GM20431 (cell line): ENCODE results near the gene BFSP2.
"Not testable (repeated sequence)": the region's sequence is repeated elsewhere in the genome, so short reads cannot be mapped to it uniquely, and the experiment has no call there.

Experiments
- in situ Hi-C: fragments of 300-500 bp; cut with MseI, MboI; formaldehyde crosslinking; loops from one replicate; pipeline ENCODE4 v1.15.0; 2020; ENCODE audit warnings: low sequenced_read_pairs; ENCODE audit not compliant: unreplicated experiment

BFSP2 gene

GRCh38 chr3:133494469-133494868 lies 94.6 kb downstream of the BFSP2 start:
- in situ Hi-C loops: no loop called here

GRCh38 chr3:133502542-133502941 lies 102.7 kb downstream of the BFSP2 start:
- in situ Hi-C loops: not testable (repeated sequence)

GRCh38 chr3:133503409-133503808 lies 103.6 kb downstream of the BFSP2 start:
- in situ Hi-C loops: no loop called here

- in situ Hi-C loops: no loop called here
These were observed 104.9 kb downstream of the BFSP2 start for GRCh38 chr3:133504736-133505135.

- in situ Hi-C loops: no loop called here
These were observed 106.0 kb downstream of the BFSP2 start for GRCh38 chr3:133505813-133506212.

GRCh38 chr3:133506215-133506901 lies 106.5 kb downstream of the BFSP2 start:
- in situ Hi-C loops: no loop called here

GRCh38 chr3:133509488-133509887 lies 109.6 kb downstream of the BFSP2 start:
- in situ Hi-C loops: no loop called here

GRCh38 chr3:133512416-133513089 lies 112.7 kb downstream of the BFSP2 start:
- in situ Hi-C loops: no loop called here

GRCh38 chr3:133514418-133514817 lies 114.6 kb downstream of the BFSP2 start:
- in situ Hi-C loops: no loop called here

GRCh38 chr3:133515127-133515526 lies 115.3 kb downstream of the BFSP2 start:
- in situ Hi-C loops: no loop called here

- in situ Hi-C loops: no loop called here
These were observed 120.4 kb downstream of the BFSP2 start for GRCh38 chr3:133520286-133520685.

- in situ Hi-C loops: not testable (repeated sequence)
These were observed 121.1 kb downstream of the BFSP2 start for GRCh38 chr3:133520938-133521337.

GRCh38 chr3:133521946-133522345 lies 122.1 kb downstream of the BFSP2 start:
- in situ Hi-C loops: no loop called here

GRCh38 chr3:133523758-133524157 lies 123.9 kb downstream of the BFSP2 start:
- in situ Hi-C loops: not testable (repeated sequence)
